Left kidney (tissue), 8 donors: ENCODE data around the gene S100A1. TPM values are rescaled to one million over a fixed set of nuclear protein-coding genes. Genes with fewer than 3 reads are reported as not detected.
"Not testable (repeated sequence)": the region's sequence is repeated elsewhere in the genome, so short reads cannot be mapped to it uniquely, and the experiment has no call there.

Source experiments
- DNase-seq: peaks from one replicate; pipeline ENCODE4 v3.0.0-alpha.2; 2013
- long read RNA-seq, 8 donors: transcript quantifications; one replicate each; lab custom pipeline, GENCODE V29; 2026
- polyA plus RNA-seq: library from polyadenylated mRNA; unstranded; fragments of 120-200 nt; gene quantifications from one replicate; pipeline ENCODE4 v1.2.1, GENCODE V29; 2013; ENCODE audit not compliant: insufficient read length

The S100A1 gene
- 18.5 TPM for polyA plus RNA-seq
- long read RNA-seq, donor 1, transcript S100A1-201 (3 exons, 594 nt): major isoform, 22 of 501 reads
- long read RNA-seq, donor 1, partial matches to known transcripts: 229 of 501 reads
- long read RNA-seq, donor 1, other reads (novel, unspliced or antisense): 248 of 501 reads
- long read RNA-seq, donor 2, transcript S100A1-201 (3 exons, 594 nt): major isoform, 10 of 10 reads
- long read RNA-seq, donor 2, partial matches to known transcripts: 0 of 10 reads
- long read RNA-seq, donor 2, other reads (novel, unspliced or antisense): 0 of 10 reads
- long read RNA-seq, donor 3, transcript S100A1-201 (3 exons, 594 nt): major isoform, 9 of 9 reads
- long read RNA-seq, donor 3, partial matches to known transcripts: 0 of 9 reads
- long read RNA-seq, donor 3, other reads (novel, unspliced or antisense): 0 of 9 reads
- long read RNA-seq, donor 4, partial matches to known transcripts: 0 of 3 reads
- long read RNA-seq, donor 4, other reads (novel, unspliced or antisense): 0 of 3 reads
- long read RNA-seq, donor 5, transcript S100A1-201 (3 exons, 594 nt): major isoform, 26 of 28 reads
- long read RNA-seq, donor 5, partial matches to known transcripts: 0 of 28 reads
- long read RNA-seq, donor 5, other reads (novel, unspliced or antisense): 0 of 28 reads
- long read RNA-seq, donor 6, transcript S100A1-201 (3 exons, 594 nt): major isoform, 13 of 1,548 reads
- long read RNA-seq, donor 6, partial matches to known transcripts: 1,461 of 1,548 reads
- long read RNA-seq, donor 6, other reads (novel, unspliced or antisense): 71 of 1,548 reads
- long read RNA-seq, donor 7, transcript S100A1-201 (3 exons, 594 nt): major isoform, 15 of 18 reads
- long read RNA-seq, donor 7, partial matches to known transcripts: 0 of 18 reads
- long read RNA-seq, donor 7, other reads (novel, unspliced or antisense): 0 of 18 reads
- long read RNA-seq, donor 8, partial matches to known transcripts: 0 of 4 reads
- long read RNA-seq, donor 8, other reads (novel, unspliced or antisense): 0 of 4 reads

DNA sequence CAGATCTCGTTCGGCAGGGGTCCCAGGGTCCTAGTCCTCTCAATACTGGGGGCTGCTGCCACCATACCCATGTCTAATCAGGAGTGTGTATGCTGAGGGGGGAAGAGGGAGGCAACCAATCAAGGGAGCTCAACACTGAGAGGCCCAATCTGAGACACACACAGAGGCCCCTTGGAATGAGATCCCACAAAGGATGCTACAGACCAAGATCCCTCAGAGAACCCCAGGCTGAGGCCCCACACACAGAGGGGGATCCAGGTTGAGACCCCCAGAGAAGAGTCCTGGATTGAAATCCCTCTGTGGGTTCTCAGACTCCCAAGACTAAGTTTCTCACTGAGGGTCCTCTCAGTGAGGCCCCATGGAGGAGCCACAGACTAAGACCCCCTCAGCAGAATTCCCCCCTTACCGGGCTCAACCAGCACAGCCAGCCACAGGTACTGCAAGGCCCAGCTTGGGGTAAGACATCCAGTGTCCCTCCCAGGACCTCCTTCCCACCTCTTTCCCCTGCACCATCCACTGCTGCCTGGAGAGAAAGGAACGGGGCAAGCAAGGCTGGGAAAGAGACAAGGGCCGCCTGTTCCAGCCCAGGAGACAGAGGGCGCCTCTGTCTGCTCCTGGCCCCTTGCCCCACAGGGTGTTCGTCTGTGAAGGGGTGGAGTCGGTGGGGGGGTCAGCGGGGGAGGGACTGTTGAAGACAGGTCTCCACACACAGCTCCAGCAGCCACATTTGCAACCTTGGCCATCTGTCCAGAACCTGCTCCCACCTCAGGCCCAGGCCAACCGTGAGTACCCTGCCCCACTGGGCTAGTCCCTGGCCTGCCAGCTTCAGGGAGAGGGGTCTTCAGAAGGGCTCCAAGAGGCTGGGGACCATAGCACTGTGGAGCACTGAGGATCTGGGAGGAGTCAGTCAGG lies at the start of gene S100A1:
TSS of gene S100A1 (plus strand) at position 720 of the 912 bp plus-strand sequence. CDS start 2,088 bp downstream, outside the sequence.
- DNase-seq: no peak

DNA sequence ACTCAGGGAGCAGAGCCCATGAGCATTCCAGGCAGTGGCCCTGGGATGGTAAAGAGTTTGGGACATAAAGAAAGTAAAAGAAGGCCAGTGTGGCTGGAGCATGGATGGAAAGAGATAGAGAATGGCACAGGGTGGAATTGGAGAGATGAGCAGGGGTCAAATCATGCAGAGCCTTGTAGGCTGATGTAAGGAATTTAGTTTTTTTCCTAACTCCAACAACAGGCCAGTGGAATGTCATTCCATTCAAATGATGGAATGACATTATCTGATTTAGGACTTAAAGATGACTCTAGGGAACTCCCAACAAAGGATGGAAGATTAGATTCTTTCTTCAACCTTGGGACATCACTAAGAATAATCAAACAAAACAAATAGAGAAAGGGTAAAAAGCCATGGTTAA lies 49.7 kb upstream of the S100A1 start:
- no peak for DNase-seq

DNA sequence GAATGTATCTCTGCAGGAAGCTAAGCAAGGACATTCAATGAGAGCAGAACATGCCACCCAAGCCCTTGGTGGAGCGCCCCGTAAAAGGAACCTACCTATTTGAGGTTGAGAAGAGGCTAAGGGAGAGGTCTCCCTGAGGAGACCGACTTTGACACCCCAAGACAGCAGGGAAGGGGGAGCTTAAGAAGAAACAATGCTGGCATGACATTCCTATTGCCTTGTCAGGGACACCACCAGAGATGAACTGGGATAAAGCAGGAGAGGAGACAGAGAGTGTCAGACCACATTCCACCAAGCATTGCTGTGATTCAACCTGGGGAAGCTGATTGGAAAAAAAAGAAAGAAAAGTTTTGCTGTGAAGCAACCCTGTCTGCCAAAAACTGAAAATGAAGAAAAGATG lies 49.3 kb upstream of the S100A1 start:
- no peak for DNase-seq

DNA sequence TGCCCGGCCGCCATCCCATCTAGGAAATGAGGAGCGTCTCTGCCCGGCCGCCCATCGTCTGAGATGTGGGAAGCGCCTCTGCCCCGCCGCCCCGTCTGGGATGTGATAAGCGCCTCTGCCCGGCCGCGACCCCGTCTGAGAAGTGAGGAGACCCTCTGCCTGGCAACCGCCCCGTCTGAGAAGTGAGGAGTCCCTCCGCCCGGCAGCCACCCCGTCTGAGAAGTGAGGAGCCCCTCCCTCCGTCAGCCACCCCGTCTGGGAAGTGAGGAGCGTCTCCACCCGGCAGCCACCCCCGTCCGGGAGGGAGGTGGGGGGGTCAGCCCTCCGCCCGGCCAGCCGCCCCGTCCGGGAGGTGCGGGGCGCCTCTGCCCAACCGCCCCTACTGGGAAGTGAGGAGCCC lies 45.4 kb upstream of the S100A1 start:
- DNase-seq: not testable (repeated sequence)

DNA sequence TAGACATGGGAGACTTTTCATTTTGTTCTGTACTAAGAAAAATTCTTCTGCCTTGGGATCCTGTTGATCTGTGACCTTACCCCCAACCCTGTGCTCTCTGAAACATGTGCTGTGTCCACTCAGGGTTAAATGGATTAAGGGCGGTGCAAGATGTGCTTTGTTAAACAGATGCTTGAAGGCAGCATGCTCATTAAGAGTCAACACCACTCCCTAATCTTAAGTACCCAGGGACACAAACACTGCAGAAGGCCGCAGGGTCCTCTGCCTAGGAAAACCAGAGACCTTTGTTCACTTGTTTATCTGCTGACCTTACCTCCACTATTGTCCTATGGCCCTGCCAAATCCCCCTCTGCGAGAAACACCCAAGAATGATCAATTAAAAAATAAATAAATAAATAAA lies 44.7 kb upstream of the S100A1 start:
- DNase-seq: not testable (repeated sequence)

DNA sequence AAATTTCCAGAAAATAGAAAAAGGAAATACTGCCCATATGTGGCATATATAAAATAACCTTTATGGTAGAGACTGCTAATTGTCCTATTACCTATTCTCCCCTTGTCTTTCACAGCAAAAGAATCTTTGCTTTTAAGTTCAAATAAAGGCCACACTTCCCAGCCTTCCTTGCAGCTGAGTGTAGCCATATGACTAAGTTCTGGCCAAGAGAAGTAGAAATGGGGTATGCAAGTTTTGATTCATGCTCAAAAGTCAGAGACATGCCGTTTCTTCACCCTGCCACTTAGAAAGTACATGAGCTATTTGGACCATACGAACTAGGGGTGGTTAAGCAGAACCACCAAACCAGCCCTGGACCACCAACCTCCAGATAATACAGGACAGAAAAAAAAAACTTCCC lies 44.3 kb upstream of the S100A1 start:
- DNase-seq: no peak

DNA sequence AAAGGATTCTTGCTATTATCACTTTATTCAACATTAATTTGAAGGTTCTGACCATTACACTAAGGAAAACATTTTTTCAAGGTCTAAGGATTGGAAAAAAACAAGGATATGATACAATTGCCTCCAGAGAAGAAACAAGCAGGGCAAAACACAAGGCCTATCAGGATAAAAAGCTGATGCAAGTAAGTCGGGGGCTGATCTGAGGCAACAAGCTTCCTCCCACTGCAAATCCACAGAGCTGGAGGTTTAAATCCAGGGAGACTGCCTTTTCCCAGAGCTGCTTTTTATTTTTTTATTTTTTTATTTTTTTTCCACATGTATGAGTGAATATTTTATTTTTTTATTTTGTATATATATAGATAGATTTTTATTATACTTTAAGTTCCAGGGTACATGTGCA lies 43.2 kb upstream of the S100A1 start:
- DNase-seq: no peak

DNA sequence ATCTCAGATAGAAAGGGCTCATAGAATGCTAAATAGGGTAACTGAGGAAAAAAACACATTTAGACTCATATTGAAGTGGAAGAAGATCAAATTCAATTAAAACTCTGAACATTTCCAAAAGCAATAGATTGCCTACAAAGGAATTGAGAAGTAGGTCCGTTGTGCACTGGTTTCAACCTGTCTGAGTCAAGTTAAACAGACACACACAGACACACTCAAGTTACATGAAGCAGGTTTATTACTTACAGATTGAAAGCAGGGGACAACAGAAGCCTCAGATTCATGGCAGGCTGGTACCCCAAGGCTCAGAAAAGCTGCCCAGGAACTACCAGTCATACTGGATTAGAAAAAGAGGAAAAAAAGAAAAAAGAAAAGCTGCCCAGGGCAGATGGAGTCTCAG lies 41.9 kb upstream of the S100A1 start:
- no peak for DNase-seq

DNA sequence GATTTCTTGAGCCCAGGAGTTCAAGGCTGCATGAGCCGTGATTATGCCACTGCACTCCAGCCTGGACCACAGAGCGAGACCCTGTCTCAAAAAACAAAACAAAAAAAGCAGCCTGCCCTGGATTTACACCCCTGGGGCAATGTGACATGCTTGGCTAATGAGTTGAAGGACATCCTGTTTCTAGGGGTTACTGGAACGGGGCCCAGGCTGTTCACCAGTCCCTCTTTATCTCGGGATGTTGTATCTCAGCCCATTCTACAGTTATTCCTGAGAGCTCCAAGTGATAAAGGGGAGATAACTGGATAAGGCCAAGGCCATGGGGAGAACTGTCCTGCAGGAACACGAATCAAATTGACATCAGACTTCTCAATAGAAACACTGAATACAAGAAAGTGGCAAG lies 40.9 kb upstream of the S100A1 start:
- DNase-seq: no peak

DNA sequence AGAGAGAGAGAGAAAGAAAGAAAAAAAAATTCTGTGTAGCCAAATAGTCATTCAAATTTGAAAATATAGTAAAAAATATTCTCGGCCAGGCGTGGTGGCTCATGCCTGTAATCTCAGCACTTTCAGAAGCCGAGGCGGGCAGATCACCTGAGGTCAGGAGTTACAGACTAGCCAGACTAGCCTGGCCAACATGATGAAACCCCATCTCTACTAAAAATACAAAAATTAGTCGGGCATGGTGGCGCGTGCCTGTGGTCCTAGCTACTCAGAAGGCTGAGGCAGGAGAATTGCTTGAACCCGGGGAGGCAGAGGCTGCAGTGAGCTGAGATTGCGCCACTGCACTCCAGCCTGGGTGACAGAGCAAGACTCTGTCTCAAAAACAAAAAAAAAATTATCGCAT lies 40.2 kb upstream of the S100A1 start:
- DNase-seq: not testable (repeated sequence)

DNA sequence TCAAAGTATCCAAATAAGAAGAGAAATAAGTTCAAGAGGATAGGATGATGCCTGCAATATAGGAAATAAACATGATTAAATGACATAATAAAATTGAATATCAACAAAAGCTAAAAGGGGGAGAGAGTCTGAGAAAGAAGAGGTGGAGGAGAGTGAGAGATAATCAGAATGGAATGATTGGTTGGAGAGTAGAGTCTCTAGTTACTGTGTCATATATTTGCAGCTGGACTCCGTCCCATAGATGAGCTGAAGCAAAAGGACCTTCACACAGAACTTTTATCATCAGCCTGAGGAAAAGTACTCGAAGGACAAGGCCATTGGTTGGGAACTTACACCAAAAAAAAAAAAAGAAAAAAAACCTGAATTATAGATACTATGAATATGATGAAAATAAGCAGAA lies 39.8 kb upstream of the S100A1 start:
- no peak for DNase-seq

DNA sequence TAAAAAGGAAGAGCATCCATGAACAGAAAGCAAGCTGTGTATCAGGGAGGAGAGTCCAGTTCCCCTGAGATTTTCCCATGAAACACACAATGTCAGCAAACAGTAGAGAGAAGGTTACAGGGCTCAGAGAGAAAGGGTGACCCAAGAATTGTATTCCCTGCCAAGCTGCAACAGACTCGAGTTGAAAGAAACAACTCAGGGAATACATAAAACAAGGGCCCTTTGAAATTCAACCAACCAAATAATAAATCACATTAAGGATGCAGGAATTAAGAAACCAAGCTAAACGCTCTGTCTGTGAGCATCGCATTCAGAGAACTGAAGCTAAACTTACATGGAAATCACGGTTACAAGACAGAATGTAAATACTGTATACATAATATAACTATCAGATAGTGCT lies 35.5 kb upstream of the S100A1 start:
- DNase-seq: no peak

DNA sequence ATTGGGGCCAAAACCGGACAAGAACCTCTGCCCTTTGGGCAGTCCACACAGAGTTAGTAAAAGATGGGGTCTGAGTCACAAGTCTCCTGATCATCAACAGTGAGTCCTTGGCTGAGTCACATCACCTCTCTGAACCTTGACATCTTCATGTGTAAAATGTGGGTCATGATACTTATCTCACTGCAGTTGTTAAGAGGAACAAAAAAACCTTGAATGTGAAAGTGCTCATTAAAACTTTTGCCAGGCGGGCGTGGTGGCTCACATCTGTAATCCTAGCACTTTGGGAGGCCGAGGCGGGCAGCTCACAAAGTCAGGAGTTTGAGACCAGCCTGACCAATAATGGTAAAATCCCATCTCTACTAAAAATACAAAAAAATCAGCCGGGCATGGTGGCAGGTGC lies 31.0 kb upstream of the S100A1 start:
- DNase-seq: no peak

DNA sequence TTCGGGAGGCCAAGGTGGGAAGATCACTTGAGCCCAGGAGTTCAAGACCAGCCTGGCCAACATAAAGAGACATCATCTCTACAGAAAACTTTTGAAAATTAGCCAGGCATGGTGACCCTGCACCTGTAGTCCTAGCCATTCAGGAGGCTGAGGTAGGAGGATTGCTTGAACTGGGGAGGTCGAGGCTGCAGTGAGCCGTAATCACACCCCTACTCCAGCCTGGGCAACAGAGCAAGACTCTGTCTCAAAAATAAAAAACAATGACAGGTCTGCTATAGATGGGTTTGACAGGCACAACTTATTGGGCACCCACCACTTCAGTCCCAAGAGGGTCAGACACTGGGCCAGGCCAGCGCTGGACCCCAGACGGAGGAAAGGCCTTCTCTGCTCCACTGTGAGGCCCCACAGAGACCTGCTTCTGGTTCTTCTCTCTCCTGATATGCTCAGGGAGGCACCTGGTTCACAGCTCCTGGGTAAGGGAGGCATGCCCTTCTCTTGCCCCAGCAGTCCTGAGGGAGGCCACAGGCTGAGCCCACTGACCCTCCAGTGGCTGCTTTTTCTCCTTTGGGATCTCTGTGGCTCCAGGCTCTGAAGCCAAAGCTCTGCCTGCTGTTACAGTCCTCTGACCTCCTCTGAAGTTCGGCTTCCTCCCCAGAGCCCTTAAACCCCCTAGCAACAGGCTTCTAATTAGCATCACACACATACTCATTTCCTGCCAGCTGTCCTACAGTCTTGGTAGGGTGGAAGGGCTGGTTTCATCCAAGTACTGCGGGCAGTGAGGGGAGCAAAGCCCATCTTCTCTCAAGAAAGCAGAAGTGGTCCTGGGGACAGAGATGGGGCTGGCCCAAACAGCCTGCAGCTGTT lies 29.7 kb upstream of the S100A1 start:
- DNase-seq: no peak

DNA sequence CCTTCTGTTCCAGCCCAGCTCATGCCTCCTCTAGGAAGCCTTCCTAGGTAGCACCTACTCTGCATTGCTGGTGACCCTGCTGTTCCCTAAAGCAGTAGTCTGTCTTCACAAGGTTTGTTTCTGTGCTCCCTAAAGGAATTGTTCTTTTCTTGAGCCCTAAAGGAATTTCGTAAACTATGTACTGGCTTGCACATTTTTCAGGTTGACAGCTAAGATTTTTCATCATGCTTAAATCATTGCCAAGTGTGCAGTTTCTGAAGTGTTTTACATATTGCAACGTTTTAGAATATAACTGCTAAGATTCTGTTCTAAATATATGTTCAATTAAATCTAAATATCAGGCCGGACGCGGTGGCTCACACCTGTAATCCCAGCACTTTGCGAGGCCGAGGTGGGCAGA lies 28.4 kb upstream of the S100A1 start:
- DNase-seq: no peak

DNA sequence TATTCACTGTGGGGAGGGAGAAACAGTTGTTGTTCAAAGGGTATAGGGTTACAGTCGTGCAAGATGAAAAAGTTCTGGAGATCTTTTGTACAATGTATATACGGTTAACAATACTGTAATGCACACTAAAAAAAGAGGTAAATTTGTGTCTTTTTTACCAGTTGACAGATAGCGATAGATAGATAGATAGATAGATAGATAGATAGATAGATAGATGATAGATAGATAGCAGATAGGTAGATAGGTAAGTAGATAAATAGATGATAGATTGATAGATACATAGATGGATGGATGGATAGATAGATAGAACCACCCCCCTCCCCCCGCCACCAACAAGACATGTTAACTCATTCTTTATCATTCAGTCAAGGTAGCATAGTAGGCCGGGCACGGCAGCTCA lies 25.5 kb upstream of the S100A1 start:
- no peak for DNase-seq

DNA sequence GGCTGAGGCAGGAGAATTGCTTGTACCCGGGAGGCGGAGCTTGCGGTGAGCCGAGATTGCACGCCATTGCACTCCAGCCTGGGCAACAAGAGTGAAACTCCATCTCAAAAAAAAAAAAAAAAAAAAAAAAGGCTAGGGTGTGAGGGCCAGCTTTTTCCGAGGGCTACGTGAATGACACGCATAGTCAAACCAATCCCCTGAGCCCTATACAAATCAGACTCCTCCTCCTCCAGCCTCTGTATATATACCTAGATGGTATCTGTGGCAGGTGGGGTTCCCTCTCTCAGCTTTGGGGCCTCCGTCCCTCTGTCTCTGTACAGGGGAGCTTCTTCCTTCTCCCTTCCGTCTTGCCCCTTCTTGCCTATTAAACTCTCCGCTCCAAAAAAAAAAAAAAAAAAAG lies 22.0 kb upstream of the S100A1 start:
- no peak for DNase-seq

DNA sequence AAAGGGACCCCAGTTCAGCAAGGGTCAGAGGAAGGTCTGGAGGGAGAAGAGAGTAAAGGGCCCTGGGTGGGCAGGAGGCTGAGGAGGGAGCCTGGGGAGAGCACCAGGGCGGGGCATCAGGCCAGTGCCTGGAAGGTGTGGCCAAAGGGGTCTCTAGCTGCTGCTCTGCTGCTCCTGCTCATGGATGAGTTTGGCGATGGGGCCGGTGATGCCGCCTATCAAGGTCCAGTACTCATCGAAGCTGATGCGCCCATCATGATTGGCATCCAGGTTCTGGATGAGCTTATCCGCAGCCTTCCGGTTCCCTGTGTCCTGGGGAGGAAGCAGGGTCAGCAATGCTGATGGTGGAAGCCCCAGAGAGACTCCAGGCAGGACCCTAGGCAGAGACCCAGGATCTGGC lies 20.9 kb upstream of the S100A1 start:
- no peak for DNase-seq

DNA sequence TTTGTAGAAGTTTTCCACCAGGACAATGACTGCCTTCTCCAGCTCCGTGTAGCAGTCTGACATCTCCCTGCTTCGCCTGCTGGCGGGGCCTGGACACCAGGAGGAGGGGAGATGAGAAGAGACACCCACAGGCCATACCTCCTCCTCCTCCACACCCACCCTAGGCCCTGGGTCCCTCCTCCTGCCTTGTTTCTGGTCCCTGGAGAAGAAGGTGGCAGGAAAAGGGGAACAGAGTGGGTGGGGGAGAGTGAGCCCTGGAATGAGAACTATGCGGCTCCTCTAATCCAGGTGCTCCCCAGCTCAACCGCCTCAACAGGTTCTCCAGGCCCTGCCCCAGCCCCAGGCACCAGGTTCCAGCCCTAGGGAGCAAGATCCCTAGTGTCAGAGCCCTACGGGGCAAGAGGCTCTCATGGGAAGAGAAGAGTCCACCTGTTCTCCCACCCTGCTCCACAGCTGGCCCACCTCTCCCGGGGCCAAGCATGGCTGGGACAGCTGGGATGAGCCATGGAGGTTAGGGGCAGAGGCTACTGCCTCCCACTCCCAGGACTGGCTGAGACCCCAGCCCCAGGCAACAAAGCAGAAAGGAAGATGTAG lies 20.0 kb upstream of the S100A1 start:
- DNase-seq: no peak
